Activated B cell treated with CpG ODN at 0.5 μM for 24 hours (primary cell): ENCODE data around the gene ALPG. TPM values are rescaled to one million over a fixed set of nuclear protein-coding genes. Genes with fewer than 3 reads are reported as not detected.

ENCODE experiments used
- ATAC-seq: fragments of 200-7000 bp; cut with Tn5 transposase; one replicate; pipeline ENCODE4 v1.10.0; 2021; ENCODE audit warnings: low read depth, mild to moderate bottlenecking, moderate library complexity
- CTCF ChIA-PET: fragments of 350-600 bp; sonication (Branson Sonifier 250); formaldehyde crosslinking; loops from one replicate; lab custom pipeline; 2021; ENCODE audit warnings: antibody characterized with exemption; lab: Charles Lee
- POLR2A ChIA-PET: fragments of 350-600 bp; sonication (Branson Sonifier 250); formaldehyde crosslinking; loops from one replicate; lab custom pipeline; 2021; ENCODE audit warnings: antibody characterized with exemption; lab: Charles Lee
- DNase-seq: peaks from one replicate; pipeline ENCODE4 v3.0.0; 2022
- H3K27ac Mint-ChIP-seq: one replicate; pipeline ENCODE4 v1.8.0; 2020; ENCODE audit warnings: mixed read lengths
- H3K27me3 Mint-ChIP-seq: one replicate; pipeline ENCODE4 v1.8.0; 2021; ENCODE audit warnings: mixed read lengths
- H3K36me3 Mint-ChIP-seq: one replicate; pipeline ENCODE4 v1.8.0; 2021; ENCODE audit warnings: low read depth, mixed read lengths
- H3K4me1 Mint-ChIP-seq: one replicate; pipeline ENCODE4 v1.8.0; 2021; ENCODE audit warnings: mixed read lengths
- H3K4me3 Mint-ChIP-seq: one replicate; pipeline ENCODE4 v1.8.0; 2020; ENCODE audit warnings: mild to moderate bottlenecking, mixed read lengths
- H3K9me3 Mint-ChIP-seq: one replicate; pipeline ENCODE4 v1.8.0; 2020; ENCODE audit warnings: mixed read lengths
- intact Hi-C: fragments of 100-400 bp; cut with micrococcal nuclease; formaldehyde crosslinking; loops from one replicate; pipeline ENCODE4 v1.15.1; 2024
- total RNA-seq: library from RNA; stranded (reverse); gene quantifications from 2 replicates; pipeline ENCODE4 v1.2.3, GENCODE V29; 2022
- TF ChIP-seq, protein P1 (sequence below): fragments of 200-600 bp; IDR thresholded peaks from one replicate; pipeline ENCODE4 v1.8.0; 2022; ENCODE audit warnings: antibody characterized with exemption, mild to moderate bottlenecking

The ALPG gene
- total RNA-seq, 1 donor from 2014 or later, result not detected

DNA sequence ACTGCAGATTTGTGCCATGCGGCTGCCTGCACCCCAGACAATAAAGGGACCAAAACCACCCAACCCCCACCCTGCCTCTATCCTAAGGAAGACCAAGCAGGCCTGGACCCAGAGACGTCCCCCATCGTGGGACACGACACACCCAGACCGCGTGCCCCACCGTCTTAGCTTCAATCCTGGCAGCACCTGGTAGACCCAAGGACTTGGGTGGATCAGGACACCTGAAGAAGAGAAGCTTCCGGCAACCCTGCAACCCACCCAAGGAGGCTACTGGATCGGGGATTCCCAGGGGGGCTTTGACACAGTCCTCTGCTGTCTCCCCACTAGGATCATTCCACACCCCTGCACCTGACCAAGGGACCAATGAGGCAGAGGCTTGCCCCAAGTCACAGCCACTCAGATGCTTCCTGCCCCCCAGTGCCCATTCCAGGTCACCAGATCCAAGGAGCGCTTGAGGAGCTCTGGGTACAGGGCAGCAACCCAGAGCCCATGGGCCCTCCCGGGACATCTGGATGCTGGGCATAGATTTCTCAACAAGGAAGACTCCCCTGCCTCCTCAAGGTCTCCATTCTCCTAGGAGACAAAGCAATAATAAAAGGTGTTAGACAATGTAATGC, 52.9 kb downstream of the ALPG start:
- Mint-ChIP-seq H3K27ac (no peak overlapping the region), H3K9me3 (no peaks in the 10 kb centered on the region), H3K36me3 (no peaks in the 10 kb centered on the region), H3K4me3 (no peak overlapping the region), H3K27me3 (peaks cover 11% of the 10 kb centered on the region), H3K4me1 (no peaks in the 10 kb centered on the region)
- TF ChIP-seq, protein P1, sequence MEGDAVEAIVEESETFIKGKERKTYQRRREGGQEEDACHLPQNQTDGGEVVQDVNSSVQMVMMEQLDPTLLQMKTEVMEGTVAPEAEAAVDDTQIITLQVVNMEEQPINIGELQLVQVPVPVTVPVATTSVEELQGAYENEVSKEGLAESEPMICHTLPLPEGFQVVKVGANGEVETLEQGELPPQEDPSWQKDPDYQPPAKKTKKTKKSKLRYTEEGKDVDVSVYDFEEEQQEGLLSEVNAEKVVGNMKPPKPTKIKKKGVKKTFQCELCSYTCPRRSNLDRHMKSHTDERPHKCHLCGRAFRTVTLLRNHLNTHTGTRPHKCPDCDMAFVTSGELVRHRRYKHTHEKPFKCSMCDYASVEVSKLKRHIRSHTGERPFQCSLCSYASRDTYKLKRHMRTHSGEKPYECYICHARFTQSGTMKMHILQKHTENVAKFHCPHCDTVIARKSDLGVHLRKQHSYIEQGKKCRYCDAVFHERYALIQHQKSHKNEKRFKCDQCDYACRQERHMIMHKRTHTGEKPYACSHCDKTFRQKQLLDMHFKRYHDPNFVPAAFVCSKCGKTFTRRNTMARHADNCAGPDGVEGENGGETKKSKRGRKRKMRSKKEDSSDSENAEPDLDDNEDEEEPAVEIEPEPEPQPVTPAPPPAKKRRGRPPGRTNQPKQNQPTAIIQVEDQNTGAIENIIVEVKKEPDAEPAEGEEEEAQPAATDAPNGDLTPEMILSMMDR, result no peak
- intact Hi-C loops, result no loop called here
- ChIA-PET POLR2A (no interaction called here), CTCF (no interaction called here)
- ATAC-seq (no peak), DNase-seq (no peak)

GRCh38 chr2:232460171-232460570, 53.5 kb downstream of the ALPG start:
- POLR2A ChIA-PET, result no interaction called here
- Mint-ChIP-seq H3K4me3 (no peak overlapping the region), H3K4me1 (no peaks in the 10 kb centered on the region), H3K36me3 (no peaks in the 10 kb centered on the region), H3K27me3 (peaks cover 11% of the 10 kb centered on the region), H3K9me3 (no peaks in the 10 kb centered on the region), H3K27ac (no peak overlapping the region)
- DNase-seq, result no peak
- intact Hi-C loops, result no loop called here
- TF ChIP-seq, protein P1, result no peak
- CTCF ChIA-PET, result no interaction called here
- no peak for ATAC-seq

Other genes starting within 250 kb of the ALPG start
- gene ALPP, start 28.1 kb upstream of the ALPG start, total RNA-seq, result 0.38 TPM in 1 of 2 replicates, not detected in the other
- not detected in 2 replicates for gene ALPI, start 49.3 kb downstream of the ALPG start, total RNA-seq
- not detected in 2 replicates for gene ECEL1, start 81.0 kb downstream of the ALPG start, total RNA-seq
- gene PRSS56, start 113.5 kb downstream of the ALPG start, total RNA-seq, result not detected in 2 replicates
- gene CHRND, start 119.3 kb downstream of the ALPG start, total RNA-seq, result not detected in 2 replicates
- gene CHRNG, start 132.8 kb downstream of the ALPG start, total RNA-seq, result not detected in 2 replicates
- gene TIGD1, start 143.7 kb downstream of the ALPG start, total RNA-seq, result 8.1 and 8.8 TPM in 2 replicates
- 63.2 and 67.2 TPM in 2 replicates for gene EIF4E2, start 143.8 kb downstream of the ALPG start, total RNA-seq
- not detected in 2 replicates for gene EFHD1, start 226.8 kb downstream of the ALPG start, total RNA-seq